CD14-positive monocyte (primary cell): Measurements from ENCODE around the gene RBM15. TPM values are rescaled to one million over a fixed set of nuclear protein-coding genes. Genes with fewer than 3 reads are reported as not detected.

Source experiments
- DNase-seq, 3 donors: peaks; one replicate each; pipeline ENCODE4 v3.0.0-alpha.2; 2011 to 2022
- H2AFZ ChIP-seq: 2 replicates; pipeline ENCODE4 v1.6.0; 2012; ENCODE audit warnings: mild to moderate bottlenecking, low read depth, low read length, inconsistent platforms; ENCODE audit not compliant: insufficient read depth, poor library complexity, severe bottlenecking
- H3K27ac ChIP-seq, 2 donors: 1 replicate in 1 of 2; 2 replicates in 1 of 2; pipeline ENCODE4 v1.5.1; 2012 to 2013; ENCODE audit warnings: low read length in 2 of 2, control low read depth in 1 of 2, inconsistent platforms in 1 of 2, low read depth in 1 of 2, mild to moderate bottlenecking in 1 of 2
- H3K27me3 ChIP-seq, 2 donors: one replicate each; pipeline versions ENCODE4 v1.6.0 to v1.6.1; 2011 to 2013; ENCODE audit warnings: low read length in 2 of 2; ENCODE audit not compliant: control insufficient read depth in 2 of 2, insufficient read depth in 2 of 2
- H3K36me3 ChIP-seq, 2 donors: replicated peaks in 1 of 2; 1 replicate in 1 of 2; 2 replicates in 1 of 2; pipeline versions ENCODE4 v1.5.1 to v1.6.1; 2012 to 2013; ENCODE audit warnings: low read length in 2 of 2, control low read depth in 1 of 2, inconsistent platforms in 1 of 2, mild to moderate bottlenecking in 1 of 2; ENCODE audit not compliant: insufficient read depth in 2 of 2, control insufficient read depth in 1 of 2
- H3K4me1 ChIP-seq, 2 donors: 1 replicate in 1 of 2; 2 replicates in 1 of 2; pipeline versions ENCODE4 v1.5.1 to v1.6.1; 2012 to 2013; ENCODE audit warnings: low read length in 2 of 2, control low read depth in 1 of 2, inconsistent platforms in 1 of 2, mild to moderate bottlenecking in 1 of 2, moderate library complexity in 1 of 2; ENCODE audit not compliant: insufficient read depth in 2 of 2, control insufficient read depth in 1 of 2
- H3K4me2 ChIP-seq: replicated peaks from 2 replicates; pipeline ENCODE3; 2012; ENCODE audit warnings: low read length, moderate library complexity, mild to moderate bottlenecking; ENCODE audit not compliant: poor library complexity, severe bottlenecking; ENCODE audit errors: extremely low read depth
- H3K4me3 ChIP-seq, 3 experiments: fragments of 200-600 bp in 1 of 3; sonication (generic) in 1 of 3; replicated peaks in 1 of 3; 1 replicate in 2 of 3; 2 replicates in 1 of 3; pipeline ENCODE4 v1.5.1; 2011 to 2013; ENCODE audit warnings: low read length in 3 of 3, mild to moderate bottlenecking in 3 of 3, control low read depth in 2 of 3, low read depth in 2 of 3, inconsistent platforms in 1 of 3, moderate library complexity in 1 of 3
- H3K79me2 ChIP-seq: 2 replicates; pipeline ENCODE4 v1.6.0; 2012; ENCODE audit warnings: mild to moderate bottlenecking, control low read depth, inconsistent platforms, low read length, moderate library complexity; ENCODE audit not compliant: insufficient read depth
- H3K9ac ChIP-seq: 2 replicates; pipeline ENCODE4 v1.6.0; 2017; ENCODE audit warnings: low read length, mild to moderate bottlenecking; ENCODE audit not compliant: insufficient read depth, poor library complexity, severe bottlenecking
- H3K9me3 ChIP-seq, 2 donors: replicated peaks in 1 of 2; 1 replicate in 1 of 2; 2 replicates in 1 of 2; pipeline versions ENCODE4 v1.5.1 to v1.6.1; 2012 to 2013; ENCODE audit warnings: low read length in 2 of 2, control low read depth in 1 of 2; ENCODE audit not compliant: control insufficient read depth in 1 of 2, insufficient read depth in 1 of 2
- H4K20me1 ChIP-seq: 2 replicates; pipeline ENCODE4 v1.6.0; 2012; ENCODE audit warnings: mild to moderate bottlenecking, low read length, control low read depth, moderate library complexity; ENCODE audit not compliant: insufficient read depth
- H3K27ac Mint-ChIP-seq, 7 donors: one replicate each; pipeline ENCODE4 v1.8.0; 2020; ENCODE audit warnings: mild to moderate bottlenecking in 7 of 7, mixed read lengths in 7 of 7, moderate library complexity in 6 of 7, inconsistent platforms in 2 of 7
- H3K27me3 Mint-ChIP-seq, 3 donors: one replicate each; pipeline ENCODE4 v1.8.0; 2021 to 2022; ENCODE audit warnings: low read depth in 3 of 3, mild to moderate bottlenecking in 3 of 3, mixed read lengths in 3 of 3, moderate library complexity in 3 of 3, inconsistent platforms in 1 of 3
- H3K36me3 Mint-ChIP-seq, 2 donors: one replicate each; pipeline ENCODE4 v1.8.0; 2020; ENCODE audit warnings: mixed read lengths in 2 of 2, inconsistent platforms in 1 of 2, mild to moderate bottlenecking in 1 of 2
- H3K4me1 Mint-ChIP-seq: one replicate; pipeline ENCODE4 v1.8.0; 2020; ENCODE audit warnings: mild to moderate bottlenecking, mixed read lengths
- H3K4me3 Mint-ChIP-seq, 2 donors: one replicate each; pipeline ENCODE4 v1.8.0; 2020; ENCODE audit warnings: mild to moderate bottlenecking in 2 of 2, mixed read lengths in 2 of 2, moderate library complexity in 1 of 2
- H3K9me3 Mint-ChIP-seq, 7 donors: one replicate each; pipeline ENCODE4 v1.8.0; 2020 to 2022; ENCODE audit warnings: mixed read lengths in 7 of 7, mild to moderate bottlenecking in 6 of 7, moderate library complexity in 6 of 7, inconsistent platforms in 2 of 7
- WGBS: methylation state at CpG from one replicate; pipeline ENCODE4 v1.1.5; 2013; ENCODE audit warnings: missing lambda C conversion rate; ENCODE audit not compliant: insufficient coverage; 5-methylcytosine and 5-hydroxymethylcytosine counted together
- intact Hi-C, 2 donors: fragments of 100-400 bp; cut with micrococcal nuclease; formaldehyde crosslinking; loops; one replicate each; pipeline versions ENCODE4 v1.15.0 to v1.15.1; 2023
- polyA plus RNA-seq, 3 donors: library from polyadenylated mRNA; depleted of rRNA in 1 of 3; unstranded in 2 of 3; stranded (reverse) in 1 of 3; fragments of 300-500 nt in 2 of 3; fragments of >200 nt in 1 of 3; fragmentation: Illumina TruSeq in 2 of 3; gene quantifications; 1 replicate in 2 of 3; 2 replicates in 1 of 3; pipeline ENCODE4 v1.2.3, GENCODE V29; 2012 to 2021
- TF ChIP-seq, protein P1 (sequence below): fragments of 200-600 bp; IDR thresholded peaks from one replicate; pipeline ENCODE4 v1.8.0; 2022; ENCODE audit warnings: antibody characterized with exemption, mild to moderate bottlenecking

The RBM15 gene
- polyA plus RNA-seq, 3 donors: 6.7 to 16.8 (median 7.5) TPM

GRCh38 chr1:110341872-110342331 lies 2.7 kb downstream of the RBM15 start:
- Histone ChIP-seq H2AFZ (no peak overlapping the region), H3K36me3 (peaks cover 41 to 61% of the 10 kb centered on the region in 2 donors), H3K9ac (no peak overlapping the region), H3K4me2 (peak overlapping the region; percentile 13), H3K4me1 (peaks cover 36 to 59% of the 10 kb centered on the region in 2 donors), H3K4me3 (peak overlapping the region in 1 of 3 experiments; percentile 26), H3K27me3 (no peaks in the 10 kb centered on the region), H4K20me1 (peaks cover 67% of the 10 kb centered on the region), H3K27ac (peak overlapping the region in 1 of 2 donors; percentile 94), H3K79me2 (peaks cover 77% of the 10 kb centered on the region), H3K9me3 (no peaks in the 10 kb centered on the region)
- Mint-ChIP-seq H3K9me3 (peaks cover 0 to 3% (median 0%) of the 10 kb centered on the region in 7 donors), H3K27ac (peak overlapping the region in 6 of 7 donors; percentile 19 to 76 (median 50)), H3K4me1 (peaks cover 61% of the 10 kb centered on the region), H3K27me3 (peaks cover 0 to 1% (median 0%) of the 10 kb centered on the region in 3 donors), H3K36me3 (peaks cover 47 to 51% of the 10 kb centered on the region in 2 donors), H3K4me3 (no peak overlapping the region)
- DNase-seq: peak in 1 of 3 donors; percentile 3
- TF ChIP-seq, protein P1, sequence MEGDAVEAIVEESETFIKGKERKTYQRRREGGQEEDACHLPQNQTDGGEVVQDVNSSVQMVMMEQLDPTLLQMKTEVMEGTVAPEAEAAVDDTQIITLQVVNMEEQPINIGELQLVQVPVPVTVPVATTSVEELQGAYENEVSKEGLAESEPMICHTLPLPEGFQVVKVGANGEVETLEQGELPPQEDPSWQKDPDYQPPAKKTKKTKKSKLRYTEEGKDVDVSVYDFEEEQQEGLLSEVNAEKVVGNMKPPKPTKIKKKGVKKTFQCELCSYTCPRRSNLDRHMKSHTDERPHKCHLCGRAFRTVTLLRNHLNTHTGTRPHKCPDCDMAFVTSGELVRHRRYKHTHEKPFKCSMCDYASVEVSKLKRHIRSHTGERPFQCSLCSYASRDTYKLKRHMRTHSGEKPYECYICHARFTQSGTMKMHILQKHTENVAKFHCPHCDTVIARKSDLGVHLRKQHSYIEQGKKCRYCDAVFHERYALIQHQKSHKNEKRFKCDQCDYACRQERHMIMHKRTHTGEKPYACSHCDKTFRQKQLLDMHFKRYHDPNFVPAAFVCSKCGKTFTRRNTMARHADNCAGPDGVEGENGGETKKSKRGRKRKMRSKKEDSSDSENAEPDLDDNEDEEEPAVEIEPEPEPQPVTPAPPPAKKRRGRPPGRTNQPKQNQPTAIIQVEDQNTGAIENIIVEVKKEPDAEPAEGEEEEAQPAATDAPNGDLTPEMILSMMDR: no peak
- 75% methylated on average over 7 of the region's 9 CpGs for WGBS
- intact Hi-C loops: loop anchor here in 1 of 2 donors (2.0 kb wide), 1 partner anchor 65 kb away; the partner anchor contains the start of gene LAMTOR5

DNA sequence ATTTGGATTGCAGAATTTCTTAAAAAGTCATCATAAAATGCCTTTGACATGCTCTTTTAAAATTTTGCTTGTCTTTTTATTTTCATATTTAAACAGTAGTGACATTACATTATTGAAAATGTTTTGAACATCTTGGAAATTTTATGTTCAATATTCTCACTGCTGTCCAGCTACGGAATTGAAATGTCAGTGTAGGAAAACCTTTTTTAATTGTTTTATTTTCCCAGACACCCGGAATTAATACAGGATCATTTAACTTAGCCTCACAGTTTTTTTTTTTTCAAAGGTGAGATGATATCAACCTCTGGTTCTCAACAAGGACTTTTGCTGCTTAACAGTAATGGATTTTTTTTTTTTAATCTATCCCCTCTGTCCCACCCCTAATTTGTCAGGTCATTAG lies 4.1 kb downstream of the RBM15 start:
- H3K79me2 ChIP-seq: peaks cover 90% of the 10 kb centered on the region
- Mint-ChIP-seq H3K36me3 (peaks cover 56 to 59% of the 10 kb centered on the region in 2 donors), H3K27me3 (no peaks in the 10 kb centered on the region), H3K4me3 (peak overlapping the region in 1 of 2 donors; percentile 22), H3K27ac (peak overlapping the region in 3 of 7 donors; percentile 38 to 65 (median 61)), H3K4me1 (peaks cover 60% of the 10 kb centered on the region), H3K9me3 (peaks cover 0 to 3% (median 0%) of the 10 kb centered on the region in 7 donors)
- no peak overlapping the region for H3K9ac ChIP-seq
- peaks cover 37 to 58% of the 10 kb centered on the region in 2 donors for H3K4me1 ChIP-seq
- H4K20me1 ChIP-seq: peaks cover 74% of the 10 kb centered on the region
- no peaks in the 10 kb centered on the region for H3K9me3 ChIP-seq
- H3K36me3 ChIP-seq: peaks cover 50 to 70% of the 10 kb centered on the region in 2 donors
- H3K27me3 ChIP-seq: no peaks in the 10 kb centered on the region
- no peak overlapping the region for H3K4me3 ChIP-seq
- intact Hi-C loops: loop anchor here in 1 of 2 donors (2.0 kb wide), 1 partner anchor 64 kb away; the partner anchor contains the start of gene LAMTOR5
- DNase-seq: no peak
- TF ChIP-seq, protein P1: no peak
- WGBS: no CpG with 5 or more reads among the region's 2 CpGs
- peak overlapping the region in 1 of 2 donors; percentile 48 for H3K27ac ChIP-seq
- H3K4me2 ChIP-seq: no peak overlapping the region
- H2AFZ ChIP-seq: no peak overlapping the region
